Astrocyte (in vitro differentiated cells and primary cell): Measurements from ENCODE around the gene PLIN4. TPM values are rescaled to one million over a fixed set of nuclear protein-coding genes. Genes with fewer than 3 reads are reported as not detected.

Experiments used
- DNase-seq: peaks from one replicate; pipeline ENCODE4 v3.0.0-alpha.2; 2010; ENCODE audit warnings: low read depth
- FAIRE-seq: peaks from 2 replicates; lab custom pipeline; 2011; peaks lifted over from hg19 to GRCh38; lab: Jason Lieb, UNC
- H2AFZ ChIP-seq: 2 replicates; pipeline ENCODE4 v1.6.0; 2012; ENCODE audit warnings: low read depth, low read length, inconsistent platforms
- H3K27ac ChIP-seq: 2 replicates; pipeline ENCODE4 v1.5.1; 2011; ENCODE audit warnings: low read depth, low read length, inconsistent platforms
- H3K27me3 ChIP-seq: 2 replicates; pipeline ENCODE4 v1.6.0; 2011; ENCODE audit warnings: low read length, inconsistent platforms; ENCODE audit not compliant: insufficient read depth
- H3K36me3 ChIP-seq: 2 replicates; pipeline ENCODE4 v1.5.1; 2011; ENCODE audit warnings: low read length, inconsistent platforms; ENCODE audit not compliant: insufficient read depth
- H3K4me1 ChIP-seq: 2 replicates; pipeline ENCODE4 v1.5.1; 2011; ENCODE audit warnings: low read length, inconsistent platforms; ENCODE audit not compliant: insufficient read depth
- H3K4me2 ChIP-seq: 2 replicates; pipeline ENCODE4 v1.6.0; 2012; ENCODE audit warnings: low read length, inconsistent platforms
- H3K4me3 ChIP-seq: 2 replicates; pipeline ENCODE4 v1.5.1; 2011; ENCODE audit warnings: low read depth, mild to moderate bottlenecking, low read length, inconsistent platforms; ENCODE audit not compliant: insufficient read depth
- H3K79me2 ChIP-seq: 2 replicates; pipeline ENCODE4 v1.6.0; 2012; ENCODE audit warnings: mild to moderate bottlenecking, low read length, inconsistent platforms; ENCODE audit not compliant: insufficient read depth
- H3K9ac ChIP-seq: 2 replicates; pipeline ENCODE4 v1.6.0; 2012; ENCODE audit warnings: mild to moderate bottlenecking, low read length, inconsistent platforms
- H3K9me3 ChIP-seq: 2 replicates; pipeline ENCODE4 v1.5.1; 2012; ENCODE audit warnings: low read depth, mild to moderate bottlenecking, low read length, inconsistent platforms; ENCODE audit not compliant: insufficient read depth
- H4K20me1 ChIP-seq: 2 replicates; pipeline ENCODE4 v1.6.0; 2012; ENCODE audit warnings: low read length, inconsistent platforms; ENCODE audit not compliant: insufficient read depth
- H3K27ac Mint-ChIP-seq: one replicate; pipeline ENCODE4 v1.8.0; 2021; ENCODE audit warnings: mild to moderate bottlenecking, mixed read lengths; ENCODE audit not compliant: unreplicated experiment
- H3K27me3 Mint-ChIP-seq: one replicate; pipeline ENCODE4 v1.8.0; 2021; ENCODE audit warnings: low read depth, mixed read lengths; ENCODE audit not compliant: unreplicated experiment
- H3K36me3 Mint-ChIP-seq: one replicate; pipeline ENCODE4 v1.8.0; 2021; ENCODE audit warnings: low read depth, mixed read lengths; ENCODE audit not compliant: unreplicated experiment
- H3K4me1 Mint-ChIP-seq: one replicate; pipeline ENCODE4 v1.8.0; 2021; ENCODE audit warnings: low read depth, mixed read lengths; ENCODE audit not compliant: unreplicated experiment
- H3K4me3 Mint-ChIP-seq: one replicate; pipeline ENCODE4 v1.8.0; 2021; ENCODE audit warnings: mild to moderate bottlenecking, moderate library complexity, mixed read lengths; ENCODE audit not compliant: unreplicated experiment
- H3K9me3 Mint-ChIP-seq: one replicate; pipeline ENCODE4 v1.8.0; 2021; ENCODE audit warnings: mild to moderate bottlenecking, mixed read lengths; ENCODE audit not compliant: unreplicated experiment
- CTCF ChIP-seq: IDR thresholded peaks from 2 replicates; pipeline ENCODE4 v1.5.1; 2011; ENCODE audit warnings: low read depth, mild to moderate bottlenecking, inconsistent platforms, low read length, moderate library complexity; ENCODE audit not compliant: insufficient read depth
- EZH2 ChIP-seq: IDR thresholded peaks from 2 replicates; pipeline ENCODE4 v1.6.1; 2012; ENCODE audit warnings: mild to moderate bottlenecking, low read length, inconsistent platforms; ENCODE audit not compliant: insufficient read depth
- total RNA-seq: library from RNA; stranded (reverse); gene quantifications from 2 replicates; pipeline ENCODE4 v1.2.1, GENCODE V29; 2021

The PLIN4 gene
- total RNA-seq, 1 donor from 2014 or later, result 0.05 TPM

- FAIRE-seq (no peak), DNase-seq (no peak)
- no peak overlapping the region for H3K4me3 ChIP-seq
- H2AFZ ChIP-seq, result no peak overlapping the region
- no peaks in the 10 kb centered on the region for H4K20me1 ChIP-seq
- no peaks in the 10 kb centered on the region for H3K36me3 ChIP-seq
- H3K4me2 ChIP-seq, result no peak overlapping the region
- H3K9me3 Mint-ChIP-seq, result peaks cover 3% of the 10 kb centered on the region
- H3K27ac Mint-ChIP-seq, result no peak overlapping the region
- no peak overlapping the region for H3K4me3 Mint-ChIP-seq
- H3K27me3 Mint-ChIP-seq, result peaks cover 32% of the 10 kb centered on the region
- H3K36me3 Mint-ChIP-seq, result no peaks in the 10 kb centered on the region
- H3K79me2 ChIP-seq, result no peaks in the 10 kb centered on the region
- no peak for TF ChIP-seq EZH2
- peaks cover 6% of the 10 kb centered on the region for H3K4me1 Mint-ChIP-seq
- H3K27me3 ChIP-seq, result no peaks in the 10 kb centered on the region
- H3K9ac ChIP-seq, result no peak overlapping the region
- H3K27ac ChIP-seq, result no peak overlapping the region
- no peaks in the 10 kb centered on the region for H3K9me3 ChIP-seq
- H3K4me1 ChIP-seq, result no peaks in the 10 kb centered on the region
Measured at GRCh38 chr19:4517451-4518057, 732 bp downstream of the PLIN4 start.

GRCh38 chr19:4516939-4517300 is 1.4 kb downstream of the PLIN4 start:
- Histone ChIP-seq H3K9ac (no peak overlapping the region), H3K36me3 (no peaks in the 10 kb centered on the region), H3K27ac (no peak overlapping the region), H3K4me3 (no peak overlapping the region), H3K27me3 (no peaks in the 10 kb centered on the region), H3K79me2 (no peaks in the 10 kb centered on the region), H3K4me1 (no peaks in the 10 kb centered on the region), H3K4me2 (no peak overlapping the region), H3K9me3 (no peaks in the 10 kb centered on the region), H2AFZ (no peak overlapping the region), H4K20me1 (no peaks in the 10 kb centered on the region)
- Mint-ChIP-seq H3K4me3 (no peak overlapping the region), H3K27ac (no peak overlapping the region), H3K9me3 (peaks cover 3% of the 10 kb centered on the region), H3K36me3 (no peaks in the 10 kb centered on the region), H3K4me1 (peaks cover 6% of the 10 kb centered on the region), H3K27me3 (peaks cover 31% of the 10 kb centered on the region)
- DNase-seq, result no peak
- no peak for FAIRE-seq
- TF ChIP-seq EZH2 (no peak), CTCF (no peak)

GRCh38 chr19:4516199-4516938 is 1.9 kb downstream of the PLIN4 start:
- TF ChIP-seq EZH2, result no peak
- TF ChIP-seq CTCF, result no peak
- H3K27ac Mint-ChIP-seq, result no peak overlapping the region
- DNase-seq, result no peak
- Histone ChIP-seq H3K4me2 (no peak overlapping the region), H3K79me2 (no peaks in the 10 kb centered on the region), H3K9me3 (no peaks in the 10 kb centered on the region), H2AFZ (no peak overlapping the region), H4K20me1 (no peaks in the 10 kb centered on the region), H3K4me1 (no peaks in the 10 kb centered on the region), H3K36me3 (no peaks in the 10 kb centered on the region), H3K4me3 (no peak overlapping the region), H3K9ac (no peak overlapping the region), H3K27me3 (no peaks in the 10 kb centered on the region), H3K27ac (no peak overlapping the region)
- H3K4me3 Mint-ChIP-seq, result no peak overlapping the region
- peaks cover 30% of the 10 kb centered on the region for H3K27me3 Mint-ChIP-seq
- no peak for FAIRE-seq
- peaks cover 2% of the 10 kb centered on the region for H3K4me1 Mint-ChIP-seq
- H3K36me3 Mint-ChIP-seq, result no peaks in the 10 kb centered on the region
- H3K9me3 Mint-ChIP-seq, result peaks cover 3% of the 10 kb centered on the region
